ENCODE data around the gene ARL14.

DNA sequence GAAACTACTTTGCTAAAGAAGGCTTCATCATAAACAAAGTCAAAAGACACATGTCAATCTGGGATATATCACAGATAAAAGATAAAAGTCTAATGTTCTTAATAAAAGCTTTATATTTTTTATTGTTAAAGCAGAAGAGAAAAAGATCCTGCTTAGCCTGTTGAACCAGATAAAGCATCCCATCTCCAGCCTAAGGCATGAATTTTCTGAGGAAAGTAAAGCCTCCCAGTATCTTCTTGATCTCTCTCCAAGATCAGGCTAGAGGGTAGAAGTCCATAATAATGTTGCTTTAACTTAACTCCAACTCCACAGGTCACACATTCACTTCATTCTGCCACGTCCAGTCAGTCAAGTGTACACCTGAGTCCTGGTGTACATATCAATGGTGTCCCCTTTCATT is 14.2 kb downstream of the ARL14 start:
- TF ChIP-seq ZNF274 (IDR thresholded peaks at IDR 0.05; ENCODE audit: low read depth, low read length) (no peak), YY1 (IDR thresholded peaks at IDR 0.05; ENCODE audit: insufficient read depth, insufficient read length) (no peak)

Measured in NT2/D1 (cell line).